Measurements from ENCODE around the gene DUSP7. TPM values are rescaled to one million over a fixed set of nuclear protein-coding genes. Genes with fewer than 3 reads are reported as not detected.
A peak's percentile ranks its signal among the peaks of the same experiment; 100 is the strongest.

Gene DUSP7
- total and polyA plus RNA-seq, 2 donors (not counting 3 experiments of a cell fraction or from before 2014, with no cell fraction given) = 29.2 to 37.7 TPM

- FAIRE-seq (no peak), DNase-seq (ENCODE audit: low read depth, low spot score) (no peak)
- H3K36me3 ChIP-seq (ENCODE audit: control insufficient read depth in 2 of 2, extremely low read depth in 1 of 2, insufficient read depth in 2 of 2, low read length in 2 of 2) = no peaks in the 10 kb centered on the region
- intact Hi-C loops (cut with micrococcal nuclease) = no loop called here
- no peaks in the 10 kb centered on the region for H3K9me1 ChIP-seq (replicated peaks; ENCODE audit: control insufficient read depth, extremely low read depth, insufficient read depth, low read length)
- BruUV-seq (replicated peaks) = no TSS peak
- no peaks in the 10 kb centered on the region for H3K9me3 ChIP-seq (replicated peaks; ENCODE audit: control insufficient read depth, insufficient read depth, low read length)
- H3K4me3 ChIP-seq (replicated peaks in 1 of 3; ENCODE audit: insufficient read depth in 1 of 3, low read depth in 1 of 3, low read length in 3 of 3) = no peak overlapping the region
- no peak overlapping the region for H3K27ac ChIP-seq (ENCODE audit: insufficient read depth, low read depth, low read length)
- dilution Hi-C loops (cut with MboI; ENCODE audit: extremely low pct_ligation_motif_present, low sequenced_read_pairs) = no loop called here
- no peak overlapping the region for H3K4me2 ChIP-seq (ENCODE audit: insufficient read depth, low read length)
- no peak for TF ChIP-seq JUN (IDR thresholded peaks at IDR 0.05; ENCODE audit: borderline replicate concordance, insufficient read depth, insufficient read length, low read depth)
- no peaks in the 10 kb centered on the region for H4K20me1 ChIP-seq (replicated peaks; ENCODE audit: control insufficient read depth, extremely low read depth, insufficient read depth, low read length)
- H3K4me1 ChIP-seq (ENCODE audit: control insufficient read depth, extremely low read depth, insufficient read depth, low read length) = peaks cover 15% of the 10 kb centered on the region
- no peaks in the 10 kb centered on the region for H3K79me2 ChIP-seq (ENCODE audit: control insufficient read depth, insufficient read depth, low read length)
- H3K9ac ChIP-seq (replicated peaks; ENCODE audit: extremely low read depth, insufficient read depth, low read length) = no peak overlapping the region
- H2AFZ ChIP-seq (ENCODE audit: low read depth, low read length) = no peak overlapping the region
- ChIA-PET CTCF (interaction anchor here (0.7 to 2.2 kb wide), 3 partner anchors 15 to 71 kb away, joined by 3 to 4 read pairs (median 4); no protein-coding TSS in a partner anchor), POLR2A (no interaction called here)
- H3K27me3 ChIP-seq (ENCODE audit: control insufficient read depth in 2 of 2, insufficient read depth in 2 of 2, low read length in 2 of 2) = no peaks in the 10 kb centered on the region
Measured at GRCh38 chr3:52072020-52072419, 15.6 kb upstream of the DUSP7 start.

- no peak for TF ChIP-seq MAX (IDR thresholded peaks at IDR 0.05; ENCODE audit: insufficient read depth, insufficient read length)
- peak; percentile 12 for TF ChIP-seq JUN (IDR thresholded peaks at IDR 0.05; ENCODE audit: borderline replicate concordance, insufficient read depth, insufficient read length, low read depth)
- TF ChIP-seq GATA2 (IDR thresholded peaks at IDR 0.05; ENCODE audit: insufficient read depth, insufficient read length, low read depth, low read length) = no peak
- TF ChIP-seq EZH2 (IDR thresholded peaks at IDR 0.05; ENCODE audit: borderline replicate concordance, low read depth, low read length, severe bottlenecking) = no peak
- peak; percentile 25 for TF ChIP-seq MYC (IDR thresholded peaks at IDR 0.05; ENCODE audit: low read depth, low read length)
- TF ChIP-seq POLR2A (IDR thresholded peaks at IDR 0.05; ENCODE audit: low read depth, low read length) = no peak
- no peak overlapping the region for H3K27ac ChIP-seq (ENCODE audit: insufficient read depth, low read depth, low read length)
- H3K4me1 ChIP-seq (ENCODE audit: control insufficient read depth, extremely low read depth, insufficient read depth, low read length) = peaks cover 15% of the 10 kb centered on the region
- FAIRE-seq (peak; percentile 59), DNase-seq (ENCODE audit: low read depth, low spot score) (peak; percentile 57)
- ChIA-PET POLR2A (interaction anchor here (0.8 kb wide), 1 partner anchor 16 kb away, joined by 3 read pairs; no protein-coding TSS in a partner anchor), CTCF (interaction anchor here (0.9 to 2.5 kb wide), 5 partner anchors 14 to 52 kb away, joined by 3 to 19 read pairs (median 5); partner anchors contain the start of gene DUSP7)
- intact Hi-C loops (cut with micrococcal nuclease) = loop anchor here (2.0 kb wide), 1 partner anchor 16 kb away; no protein-coding TSS in a partner anchor
- no peak overlapping the region for H2AFZ ChIP-seq (ENCODE audit: low read depth, low read length)
- H3K9me3 ChIP-seq (replicated peaks; ENCODE audit: control insufficient read depth, insufficient read depth, low read length) = no peaks in the 10 kb centered on the region
- dilution Hi-C loops (cut with MboI; ENCODE audit: extremely low pct_ligation_motif_present, low sequenced_read_pairs) = no loop called here
- H3K4me2 ChIP-seq (ENCODE audit: insufficient read depth, low read length) = no peak overlapping the region
- no peak overlapping the region for H3K9ac ChIP-seq (replicated peaks; ENCODE audit: extremely low read depth, insufficient read depth, low read length)
- no peak overlapping the region for H3K4me3 ChIP-seq (replicated peaks in 1 of 3; ENCODE audit: insufficient read depth in 1 of 3, low read depth in 1 of 3, low read length in 3 of 3)
- H3K79me2 ChIP-seq (ENCODE audit: control insufficient read depth, insufficient read depth, low read length) = no peaks in the 10 kb centered on the region
- BruUV-seq (replicated peaks) = no TSS peak
- no peaks in the 10 kb centered on the region for H3K36me3 ChIP-seq (ENCODE audit: control insufficient read depth in 2 of 2, extremely low read depth in 1 of 2, insufficient read depth in 2 of 2, low read length in 2 of 2)
- no peaks in the 10 kb centered on the region for H3K27me3 ChIP-seq (ENCODE audit: control insufficient read depth in 2 of 2, insufficient read depth in 2 of 2, low read length in 2 of 2)
- H4K20me1 ChIP-seq (replicated peaks; ENCODE audit: control insufficient read depth, extremely low read depth, insufficient read depth, low read length) = no peaks in the 10 kb centered on the region
- no peaks in the 10 kb centered on the region for H3K9me1 ChIP-seq (replicated peaks; ENCODE audit: control insufficient read depth, extremely low read depth, insufficient read depth, low read length)
Measured at GRCh38 chr3:52070724-52071621, 14.6 kb upstream of the DUSP7 start.
